COLO668 (cell line): ENCODE measurements around the gene LRFN2.

Source experiments
- DNase-seq: peaks from one replicate; lab custom pipeline; 2025; ENCODE audit not compliant: unreplicated experiment; lab: John Stamatoyannopoulos, UW

The LRFN2 gene

DNA sequence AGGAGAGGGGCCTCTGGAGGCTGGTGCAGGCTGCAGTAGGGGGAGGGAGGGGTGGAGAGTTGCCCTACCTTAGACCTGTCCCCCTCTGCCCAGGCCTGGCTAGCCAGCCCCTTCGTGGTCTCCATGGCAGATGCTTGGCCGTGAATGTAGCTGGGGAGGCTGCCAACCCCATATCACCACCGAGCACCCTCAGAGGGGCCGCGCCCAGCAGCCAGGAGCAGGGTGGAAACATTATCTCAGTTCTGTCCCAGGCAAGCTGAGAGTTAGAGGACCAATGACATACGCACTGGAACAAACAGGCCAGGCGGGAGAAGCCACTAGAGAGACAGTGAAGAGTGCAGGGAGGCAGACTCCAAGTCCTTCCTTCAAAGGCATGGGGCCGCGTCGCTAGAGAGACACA is 66.5 kb downstream of the LRFN2 start:
- no peak for DNase-seq

DNA sequence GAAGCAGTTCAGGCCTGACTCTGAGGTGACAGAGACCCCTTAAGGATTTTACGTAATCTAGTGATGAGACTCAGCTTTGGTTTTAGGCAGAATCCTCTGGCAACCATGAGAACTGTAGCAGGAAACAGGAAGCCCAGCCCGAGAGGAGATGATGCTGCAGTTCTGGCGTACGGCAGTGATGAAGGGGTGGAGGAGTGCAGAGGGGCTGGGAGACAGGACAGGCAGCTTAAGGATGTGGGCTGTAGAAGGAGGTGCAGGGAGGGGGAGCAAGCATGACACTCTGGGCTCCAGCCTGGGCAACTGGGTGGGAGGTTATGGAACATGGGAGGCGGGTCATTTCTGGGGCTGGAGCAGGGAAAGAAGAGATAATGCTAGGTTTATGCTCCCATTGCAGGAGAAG is 67.1 kb downstream of the LRFN2 start:
- no peak for DNase-seq

DNA sequence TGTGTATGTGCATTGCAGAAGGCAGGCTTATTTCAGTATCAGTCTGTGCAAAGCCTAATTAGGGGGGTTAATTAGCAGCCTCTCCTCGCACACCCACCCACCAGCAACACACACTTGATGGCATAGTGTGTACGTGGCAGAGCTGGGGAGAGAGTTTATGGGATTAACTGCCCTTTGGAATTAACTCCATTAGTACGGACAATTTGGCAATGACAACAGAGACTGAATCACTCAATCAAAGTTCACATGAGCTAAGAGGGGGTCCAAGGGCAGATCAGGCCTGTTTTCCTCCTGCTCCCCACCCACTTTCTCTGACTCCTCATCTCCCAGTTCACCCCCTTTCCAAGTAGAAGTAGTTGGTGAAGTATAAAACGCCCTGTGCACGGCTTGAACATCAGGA is 69.5 kb downstream of the LRFN2 start:
- no peak for DNase-seq

DNA sequence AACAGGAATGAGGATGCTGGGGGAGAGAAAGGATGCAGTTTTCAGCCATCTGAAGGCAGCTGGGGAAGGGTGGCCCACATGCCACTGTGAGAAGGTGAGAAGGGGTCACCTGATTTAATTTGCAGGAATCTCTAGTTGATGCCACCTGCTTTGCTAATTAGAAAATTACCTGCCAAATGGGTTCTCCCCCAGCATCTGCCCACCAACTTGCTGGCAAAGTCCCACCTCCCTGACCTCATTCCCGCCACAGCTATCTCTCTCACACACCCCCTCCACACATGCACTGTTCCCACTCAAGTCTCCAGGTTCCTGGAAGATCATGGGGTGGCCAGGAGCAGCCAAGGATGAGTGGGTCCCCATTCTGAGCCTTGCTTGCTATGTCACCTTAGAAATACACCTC is 70.7 kb downstream of the LRFN2 start:
- DNase-seq, result no peak

DNA sequence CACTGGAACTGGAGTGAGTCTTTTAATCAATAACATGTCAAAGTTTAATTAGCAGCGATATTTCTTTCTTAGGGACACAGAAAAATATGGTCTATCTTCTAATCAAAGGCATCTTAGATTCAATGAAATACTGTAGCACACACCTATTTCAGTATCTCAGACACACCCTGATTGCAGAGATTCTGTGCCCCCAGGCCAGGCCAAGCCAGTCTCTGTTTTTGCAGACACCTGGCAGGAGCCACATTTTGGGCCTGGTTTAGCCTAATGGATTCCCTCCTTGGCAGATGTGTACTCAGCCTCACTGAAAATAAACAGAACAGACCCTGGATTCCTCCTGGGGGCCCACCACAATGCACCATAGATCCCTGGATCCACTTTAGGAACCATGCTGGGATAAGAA is 74.8 kb downstream of the LRFN2 start:
- DNase-seq, result no peak

DNA sequence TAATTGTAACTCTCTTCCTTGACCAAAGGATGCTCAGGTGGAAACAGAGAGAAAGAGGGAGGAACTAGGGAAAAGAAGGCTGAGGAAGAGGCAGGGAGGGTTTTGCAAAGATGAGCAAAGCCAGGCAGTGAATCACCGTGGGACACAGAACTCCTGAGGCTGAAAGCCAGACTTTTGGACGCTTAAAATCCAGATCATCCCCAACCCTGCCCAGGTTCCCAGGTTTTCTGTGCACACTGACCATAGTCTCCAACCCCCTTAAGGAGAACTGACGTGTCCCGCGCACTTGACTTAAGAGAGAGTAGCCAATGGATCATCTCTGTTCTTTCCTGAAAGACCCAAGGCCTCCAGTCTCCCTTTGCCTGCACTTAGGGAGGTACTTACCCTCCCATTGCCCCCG is 75.3 kb downstream of the LRFN2 start:
- no peak for DNase-seq

DNA sequence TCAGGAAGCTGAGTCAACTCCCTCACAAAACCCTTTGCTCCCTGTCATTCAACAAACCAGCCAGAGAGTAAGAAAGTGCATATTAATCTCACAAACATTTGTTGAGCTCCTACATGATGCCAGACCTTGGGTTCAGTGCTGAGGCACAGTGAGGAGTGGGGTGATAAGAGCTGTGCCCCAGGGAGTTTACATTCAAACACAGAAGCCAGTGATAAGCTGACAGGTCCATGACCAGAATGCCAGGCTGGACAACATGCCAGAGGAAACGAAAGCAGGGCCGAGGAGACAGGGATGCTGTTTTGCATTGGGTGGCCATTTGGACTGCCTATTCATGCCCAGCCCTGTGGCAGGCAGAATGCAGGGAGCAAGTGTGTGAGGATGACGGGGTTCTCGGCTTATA is 76.7 kb downstream of the LRFN2 start:
- no peak for DNase-seq

DNA sequence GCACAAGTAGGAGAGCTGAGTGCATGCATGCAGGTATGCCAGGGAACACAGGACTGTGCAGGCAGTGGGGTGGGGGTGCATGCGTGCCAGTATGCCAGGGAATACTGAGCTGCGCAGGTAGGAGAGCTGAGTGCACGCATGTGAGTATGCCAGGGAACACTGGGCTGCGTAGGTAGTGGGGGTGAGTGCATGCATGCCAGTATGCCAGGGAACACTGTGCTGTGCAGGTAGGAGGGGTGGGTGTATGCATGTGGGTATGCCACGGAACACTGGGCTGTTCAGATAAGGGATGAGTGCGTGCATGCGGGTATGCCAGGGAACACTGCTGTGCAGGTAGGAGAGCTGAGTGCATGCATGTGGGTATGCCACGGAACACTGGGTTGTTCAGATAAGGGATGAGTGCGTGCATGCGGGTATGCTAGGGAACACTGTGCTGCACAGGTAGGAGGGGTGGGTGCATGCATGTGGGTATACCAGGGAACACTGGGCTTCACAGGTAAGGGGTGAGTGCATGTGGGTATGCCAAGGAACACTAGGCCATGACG is 77.4 kb downstream of the LRFN2 start:
- DNase-seq, result no peak

DNA sequence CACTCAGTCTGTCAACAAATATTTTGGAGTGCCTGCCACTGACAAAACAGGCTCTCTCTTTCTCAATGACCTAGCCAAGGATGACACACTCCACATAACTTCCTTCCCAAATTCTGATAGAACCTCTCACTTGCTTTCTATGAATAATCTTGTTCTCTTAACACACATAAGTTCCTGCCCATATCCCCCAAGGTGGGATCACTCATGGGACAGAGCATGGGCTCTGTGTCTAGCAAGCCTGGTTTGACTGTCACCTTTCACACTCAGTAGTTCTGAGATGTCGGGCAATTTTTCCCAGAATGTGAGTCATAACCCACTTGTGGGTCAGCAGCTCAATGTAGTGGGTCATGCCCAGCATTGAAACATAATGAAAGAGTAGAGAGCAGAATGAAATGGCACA is 78.1 kb downstream of the LRFN2 start:
- no peak for DNase-seq

DNA sequence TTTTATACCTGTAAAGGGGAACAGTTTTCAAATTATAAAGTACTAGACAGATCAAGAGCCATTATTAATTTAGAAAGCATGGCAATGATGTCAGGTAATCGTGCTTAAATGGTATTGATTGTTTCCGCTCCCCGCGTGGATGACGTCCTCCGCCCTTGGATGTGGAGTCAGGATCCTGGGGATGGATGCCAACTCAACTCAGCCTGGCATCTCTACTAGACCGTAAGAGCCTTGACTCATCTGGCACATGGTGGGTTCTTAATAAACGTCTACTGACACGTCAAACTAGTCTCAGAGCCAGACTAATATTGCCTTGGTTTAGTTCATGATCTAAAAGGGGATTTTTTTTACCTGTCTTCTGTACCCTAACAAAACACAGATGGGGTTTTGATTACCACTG is 80.2 kb downstream of the LRFN2 start:
- no peak for DNase-seq

DNA sequence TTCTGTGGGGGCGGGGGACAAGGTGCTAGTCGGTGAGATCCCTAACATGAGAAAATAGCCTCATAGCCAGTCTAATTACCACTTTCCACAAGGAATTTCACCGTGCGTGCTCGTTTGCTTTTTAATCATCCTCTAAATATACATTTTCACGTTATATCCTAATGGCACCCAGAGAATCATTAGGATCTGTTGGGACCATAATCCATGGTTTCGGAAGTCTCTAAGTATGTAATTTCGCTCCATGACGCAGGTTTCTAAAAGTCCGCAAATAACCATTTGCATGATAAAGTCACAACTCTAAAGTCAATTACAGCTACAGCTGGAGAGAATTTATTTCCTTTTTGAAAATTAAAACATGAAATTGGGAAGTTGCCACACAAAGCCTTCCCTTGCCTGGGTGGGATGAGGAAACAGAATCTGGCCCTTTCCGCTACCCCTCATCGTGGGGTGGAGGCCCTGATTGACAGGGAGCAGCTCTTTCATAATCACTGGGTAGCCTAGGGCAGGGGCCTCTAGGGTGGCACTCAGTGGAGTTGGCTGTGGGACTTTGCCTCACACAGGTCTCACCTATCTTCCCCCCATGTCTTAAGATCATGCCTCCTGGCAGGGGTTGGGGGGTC is 81.9 kb downstream of the LRFN2 start:
- no peak for DNase-seq

DNA sequence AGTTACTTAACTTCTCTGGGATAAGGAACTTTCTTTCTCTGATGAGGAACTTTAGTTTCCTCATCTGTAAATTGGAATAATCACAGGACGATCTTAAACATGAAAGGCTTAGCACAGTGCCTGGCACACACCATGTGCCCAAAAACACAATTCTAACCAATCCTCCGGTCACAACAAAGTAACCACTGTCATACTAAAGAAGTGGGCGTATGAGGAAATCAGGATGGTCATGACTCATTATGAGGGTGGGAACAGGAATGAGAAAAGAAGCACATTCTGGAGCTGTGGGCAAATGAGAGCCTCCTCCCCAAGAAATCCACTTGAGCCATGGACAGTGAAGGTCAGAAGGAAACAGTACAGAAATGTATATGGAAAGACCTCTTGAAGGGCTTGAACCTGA is 82.9 kb downstream of the LRFN2 start:
- DNase-seq, result no peak

DNA sequence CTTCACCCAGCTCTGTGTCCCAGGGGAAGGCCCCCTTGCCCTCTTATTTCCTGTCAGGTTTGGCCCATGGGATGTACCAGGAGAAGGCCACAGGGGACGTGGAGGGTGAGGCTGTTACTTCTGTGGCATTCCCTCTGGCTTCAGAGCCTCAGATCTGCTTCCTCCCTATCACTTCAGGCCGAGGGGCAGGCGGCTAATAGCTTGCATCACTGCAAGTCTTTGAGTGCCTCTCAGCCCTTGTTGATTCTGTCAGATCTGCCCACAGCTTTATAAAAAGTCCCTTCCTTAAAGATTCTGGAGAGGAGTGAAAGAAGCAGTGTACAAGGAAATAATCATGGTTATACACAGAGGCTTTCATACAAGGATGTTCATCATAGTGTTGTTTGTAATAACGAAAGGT is 86.9 kb downstream of the LRFN2 start:
- no peak for DNase-seq

DNA sequence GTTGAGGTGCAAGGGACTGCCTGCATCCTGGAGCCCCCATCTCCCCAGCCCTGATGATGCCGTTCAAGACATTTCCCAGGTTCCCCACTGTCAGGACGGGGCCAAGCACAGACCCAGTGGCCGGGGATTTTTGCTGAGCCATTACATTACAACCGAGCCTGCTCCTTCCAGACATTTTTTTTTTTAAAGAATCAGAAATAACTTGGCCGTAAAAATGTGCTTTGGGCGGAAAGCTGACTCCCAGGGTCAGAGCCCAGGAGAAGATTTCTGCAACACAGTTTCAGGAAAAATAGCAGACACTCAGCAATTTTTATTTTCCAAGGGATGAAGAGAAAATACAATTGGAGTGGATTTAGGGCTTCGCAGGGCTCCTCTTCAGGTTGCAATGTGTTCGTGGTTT is 87.9 kb downstream of the LRFN2 start:
- DNase-seq, result no peak

DNA sequence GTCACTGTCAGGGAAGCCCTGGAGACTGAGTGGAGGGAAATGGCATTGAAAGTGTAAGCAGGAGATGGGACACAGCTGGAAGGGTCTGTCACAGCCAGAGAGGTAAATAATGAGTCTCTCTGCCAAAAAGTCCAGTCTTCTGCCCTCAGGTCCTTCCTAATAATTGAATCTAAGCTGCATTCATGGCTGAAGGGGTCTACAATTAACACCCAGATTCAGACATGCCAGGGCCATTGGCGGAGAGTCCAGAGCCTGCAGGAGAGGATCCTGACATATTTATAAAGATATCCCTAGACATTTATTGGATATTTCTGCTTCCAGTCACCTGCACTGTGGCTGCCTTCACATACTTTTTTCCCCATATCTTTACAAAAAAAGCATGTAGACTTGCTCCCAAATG is 89.0 kb downstream of the LRFN2 start:
- no peak for DNase-seq

DNA sequence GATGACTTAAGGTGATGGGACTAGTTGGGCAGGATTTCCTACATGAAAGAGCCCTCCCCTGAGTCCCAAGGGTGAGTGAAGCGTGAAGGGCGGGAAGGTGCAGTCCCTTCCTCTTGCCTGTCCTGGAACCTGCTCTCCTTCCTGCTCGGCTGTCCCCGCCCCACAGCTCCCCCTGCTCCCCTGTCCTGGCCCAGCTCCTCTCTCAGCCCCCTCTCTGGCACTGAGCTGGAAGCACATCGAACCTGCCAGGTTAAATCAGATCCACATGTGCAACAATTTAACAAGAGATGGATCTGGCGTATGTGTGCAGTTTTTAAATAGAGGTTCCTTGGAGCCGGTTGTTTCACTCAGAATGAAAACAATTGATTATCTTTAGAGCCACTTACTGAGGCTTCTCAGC is 95.0 kb downstream of the LRFN2 start:
- DNase-seq, result no peak

DNA sequence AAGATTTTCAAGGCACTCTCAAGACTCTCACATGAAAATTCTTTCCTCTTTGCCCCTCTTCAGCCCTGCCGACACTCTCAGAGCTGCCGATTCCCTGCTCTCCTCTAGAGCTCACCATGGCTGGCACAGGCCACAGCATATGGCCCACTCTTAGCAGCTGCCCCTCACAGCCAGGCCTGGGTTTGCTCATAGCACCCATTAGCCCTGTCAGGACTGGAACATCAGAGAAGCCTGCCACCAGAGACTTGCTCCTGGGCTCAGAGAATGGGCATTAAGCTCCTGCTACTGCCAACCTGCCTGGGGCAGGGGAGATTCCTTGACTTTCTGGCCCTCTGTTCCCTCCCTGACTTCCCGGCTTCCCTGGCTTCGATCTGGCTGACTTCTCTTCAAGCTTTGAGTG is 96.7 kb downstream of the LRFN2 start:
- DNase-seq, result no peak

DNA sequence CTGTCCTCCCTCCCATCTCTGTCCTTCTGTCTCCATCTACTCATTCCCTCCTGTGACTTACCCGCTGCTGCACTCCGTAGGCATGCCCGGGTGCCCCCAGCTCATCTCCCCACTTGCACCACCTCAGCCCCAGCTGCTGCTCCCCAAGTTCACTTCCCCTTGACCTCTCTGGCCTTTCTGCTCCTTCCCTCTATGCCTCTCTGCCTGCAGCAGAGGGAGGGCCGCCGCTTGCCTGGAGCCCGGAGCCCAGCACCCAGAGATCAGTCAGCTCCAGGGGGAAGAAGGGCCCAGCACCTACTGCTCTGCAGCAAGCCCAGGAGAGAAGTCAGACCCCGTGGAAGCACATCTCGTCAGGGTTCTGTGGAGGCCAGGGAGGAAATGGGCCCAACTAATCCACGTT is 97.4 kb downstream of the LRFN2 start:
- no peak for DNase-seq

DNA sequence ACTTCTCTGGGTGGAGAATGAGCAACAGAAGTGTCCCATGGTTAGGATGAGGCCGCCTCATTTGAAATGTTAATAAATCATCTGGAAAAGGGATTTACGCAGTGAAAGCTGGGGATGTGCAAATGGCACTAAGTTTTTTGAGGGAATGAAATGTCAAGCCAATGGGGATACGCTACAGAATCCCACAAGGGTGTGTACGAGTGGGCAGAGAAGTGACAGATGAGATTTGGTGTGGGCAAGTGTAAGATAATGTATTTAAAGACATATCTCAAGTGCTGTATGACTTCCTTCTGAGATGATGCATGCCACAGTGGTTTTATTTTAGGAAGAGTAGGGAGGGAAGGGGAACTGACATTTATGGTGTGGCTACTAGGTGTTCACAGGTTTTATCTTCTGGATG is 100.6 kb downstream of the LRFN2 start:
- no peak for DNase-seq

DNA sequence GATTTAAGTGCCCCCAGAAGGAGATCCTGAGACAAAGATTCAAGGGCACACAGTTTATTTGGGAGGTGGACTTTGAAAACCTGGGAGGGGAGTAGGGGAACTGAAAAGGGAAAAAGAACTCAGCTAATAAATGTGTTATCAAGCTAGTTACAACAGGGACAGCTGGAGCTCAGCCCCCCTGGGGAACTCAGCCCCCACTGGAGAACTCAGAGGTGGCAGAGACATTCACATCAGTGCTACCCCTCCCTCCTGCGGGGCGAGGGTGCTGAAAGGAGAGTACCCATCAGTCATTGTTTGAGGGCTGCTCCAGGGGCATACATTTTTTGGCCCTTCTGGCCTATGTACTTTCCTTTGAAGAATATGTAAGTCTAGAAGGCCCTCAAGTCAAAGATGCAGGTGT is 101.4 kb downstream of the LRFN2 start:
- DNase-seq, result no peak

DNA sequence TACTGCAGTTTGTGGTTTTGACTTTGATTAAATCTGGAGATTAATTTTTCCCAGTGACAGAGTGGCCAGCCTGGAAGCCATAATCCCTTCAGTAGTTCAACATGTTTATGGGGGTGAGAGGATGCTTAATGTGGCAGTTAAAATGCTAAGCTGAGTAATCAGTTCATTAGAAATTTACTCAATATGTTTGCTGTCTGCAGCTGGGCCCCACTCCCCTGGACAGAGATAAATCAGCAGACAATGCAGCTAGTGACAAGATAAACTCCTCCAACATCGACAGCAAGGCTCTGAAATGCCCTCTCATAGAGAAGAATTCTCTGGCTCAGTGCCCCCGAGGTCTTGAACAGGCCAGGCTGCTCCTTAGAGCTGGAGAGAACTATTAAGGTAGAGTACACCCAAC is 101.9 kb downstream of the LRFN2 start:
- DNase-seq, result peak; percentile 21

DNA sequence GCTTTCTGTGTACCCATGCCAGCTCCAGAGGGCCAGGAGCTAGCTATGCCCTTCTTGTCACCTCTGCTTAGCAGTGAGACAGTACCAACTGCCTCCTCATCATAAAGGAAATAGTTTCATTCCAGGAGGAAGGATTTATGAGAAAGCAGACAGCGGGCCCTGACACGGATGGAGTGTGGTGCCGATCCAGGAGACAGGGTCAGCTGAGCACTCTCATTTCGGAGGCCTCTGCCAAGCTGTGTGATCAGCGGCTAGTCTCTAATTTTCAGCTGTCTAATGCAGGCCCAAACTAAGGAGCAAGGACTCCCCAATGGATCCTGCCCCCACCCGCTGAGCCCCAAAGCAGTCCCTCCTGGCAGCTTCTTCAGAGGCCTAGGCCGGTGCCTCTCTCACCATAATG is 103.1 kb downstream of the LRFN2 start:
- no peak for DNase-seq

DNA sequence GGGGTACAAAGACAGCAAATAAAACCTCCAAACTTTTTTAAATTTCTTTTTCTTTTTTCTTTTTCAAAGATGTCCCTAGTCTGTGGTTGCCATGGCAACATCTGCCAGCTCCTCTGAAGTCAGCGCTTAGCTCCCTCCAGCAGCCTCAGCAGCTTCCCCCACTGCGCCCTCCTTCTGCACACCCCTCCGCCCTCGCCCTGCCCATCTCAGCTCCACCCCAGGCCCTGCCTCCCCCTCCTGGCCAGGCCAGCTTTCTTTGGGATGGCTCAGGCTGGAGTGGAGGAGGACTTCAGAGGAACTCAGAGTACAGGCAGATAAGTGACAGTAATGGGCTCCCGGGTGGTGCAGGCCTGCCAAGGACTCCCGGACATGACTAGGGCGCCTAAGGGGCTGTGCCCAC is 104.6 kb downstream of the LRFN2 start:
- DNase-seq, result no peak

DNA sequence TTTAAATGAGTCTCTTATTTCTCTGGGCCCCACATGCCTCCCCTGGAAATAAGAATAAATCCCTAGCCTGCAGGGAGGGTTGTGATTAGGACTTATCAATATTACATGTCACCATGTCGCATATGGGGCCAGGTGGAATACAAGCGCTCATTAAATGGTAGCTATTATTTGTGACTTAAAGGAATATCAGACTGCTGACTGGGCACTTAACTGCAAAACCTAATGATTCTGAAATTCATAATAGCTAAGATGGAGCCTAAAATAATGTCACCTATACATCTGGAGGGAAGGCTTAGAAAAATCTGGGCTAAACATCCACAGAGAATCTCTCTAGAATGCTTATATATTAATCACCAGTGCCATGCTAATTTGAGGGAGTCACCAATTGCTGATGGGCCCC is 106.5 kb downstream of the LRFN2 start:
- DNase-seq, result no peak
